ENCODE measurements around the gene PRRT3. TPM values are rescaled to one million over a fixed set of nuclear protein-coding genes. Genes with fewer than 3 reads are reported as not detected.
"Not testable (repeated sequence)": the region's sequence is repeated elsewhere in the genome, so short reads cannot be mapped to it uniquely, and the experiment has no call there.

The PRRT3 gene
- total and polyA plus RNA-seq, 2 of the 8 experiments (the other 6 are each of a cell fraction or from before 2014, with no cell fraction given), result 9.0 to 9.2 TPM

DNA sequence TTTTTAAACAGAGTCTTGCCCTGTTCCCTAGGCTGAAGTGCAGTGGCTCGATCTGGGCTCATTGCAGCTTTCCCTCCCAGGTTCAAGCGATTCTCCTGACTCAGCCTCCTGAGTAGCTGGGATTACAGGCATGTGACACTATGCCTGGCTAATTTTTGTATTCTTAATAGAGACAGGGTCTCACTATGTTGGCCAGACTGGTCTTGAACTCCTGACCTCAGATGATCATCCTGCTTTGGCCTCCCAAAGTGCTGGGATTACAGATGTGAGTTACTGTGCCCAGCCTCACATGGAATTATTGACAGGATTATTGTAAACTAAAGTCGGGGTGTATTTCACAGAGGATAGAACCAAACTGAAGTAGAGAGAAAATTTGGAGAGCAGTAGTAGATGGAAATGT is 56.5 kb downstream of the PRRT3 start:
- H2BK12ac ChIP-seq (ENCODE audit: low read depth, low read length); H4K8ac ChIP-seq (ENCODE audit: extremely low read depth, insufficient read depth, low read length); H3K4me3 ChIP-seq (ENCODE audit: extremely low read depth in 1 of 4, insufficient read depth in 2 of 4, low read depth in 3 of 4, low read length in 4 of 4); H3K4ac ChIP-seq (replicated peaks; ENCODE audit: insufficient read length, low read depth, low read length); H3K79me1 ChIP-seq (ENCODE audit: low read depth, low read length); H4K91ac ChIP-seq (replicated peaks; ENCODE audit: insufficient read length, low read length); H3K56ac ChIP-seq (replicated peaks; ENCODE audit: insufficient read length, low read depth, low read length); H2AK5ac ChIP-seq (ENCODE audit: low read depth, low read length); FAIRE-seq; H3K23me2 ChIP-seq (ENCODE audit: low read depth, low read length); H3K9ac ChIP-seq (replicated peaks in 1 of 4; ENCODE audit: extremely low read depth in 1 of 4, low read depth in 3 of 4, low read length in 3 of 4); H3K14ac ChIP-seq (ENCODE audit: insufficient read length); H2BK15ac ChIP-seq (ENCODE audit: low read length); H3K27ac ChIP-seq (ENCODE audit: low read depth, low read length); H3K4me2 ChIP-seq (ENCODE audit: insufficient read depth in 1 of 2, low read depth in 2 of 2, low read length in 2 of 2); DNase-seq (ENCODE audit: low read depth in 1 of 2, low spot score in 2 of 2); H2BK120ac ChIP-seq (replicated peaks; ENCODE audit: low read depth, low read length); H4K5ac ChIP-seq (ENCODE audit: insufficient read length, low read depth, low read length); H2BK5ac ChIP-seq (ENCODE audit: low read depth, low read length); H3K27me3 ChIP-seq (replicated peaks in 1 of 4; ENCODE audit: control insufficient read depth in 3 of 4, extremely low read depth in 1 of 4, insufficient read depth in 3 of 4, low read length in 3 of 4); H2BK20ac ChIP-seq (ENCODE audit: low read length); H3K9me3 ChIP-seq (ENCODE audit: insufficient read depth in 2 of 2, low read depth in 1 of 2, low read length in 1 of 2); H4K20me1 ChIP-seq (replicated peaks in 1 of 2; ENCODE audit: control insufficient read depth in 1 of 2, insufficient read depth in 2 of 2, low read length in 2 of 2); H3K18ac ChIP-seq (ENCODE audit: extremely low read depth, low read length); H2AFZ ChIP-seq (ENCODE audit: low read length); H3K4me1 ChIP-seq (replicated peaks in 1 of 4; ENCODE audit: control insufficient read depth in 3 of 4, insufficient read depth in 4 of 4, low read length in 3 of 4); H3K23ac ChIP-seq (ENCODE audit: insufficient read length): not testable (repeated sequence)
- H3K36me3 ChIP-seq (ENCODE audit: control insufficient read depth in 2 of 4, insufficient read depth in 4 of 4, low read length in 3 of 4), result peaks cover 8 to 16% (median 13%) of the 10 kb centered on the region in 4 experiments; a peak in 7 of 8 replicates
- ChIA-PET CTCF (ENCODE audit: partially characterized antibody) (interaction anchor here (0.8 kb wide), 1 partner anchor 10 kb away, joined by 3 read pairs; no protein-coding TSS in a partner anchor), POLR2A (ENCODE audit: partially characterized antibody) (interaction anchor here (1.0 to 1.3 kb wide), 3 partner anchors 11 to 56 kb away, joined by 3 to 5 read pairs (median 3); no protein-coding TSS in a partner anchor)
- H3K79me2 ChIP-seq (ENCODE audit: control insufficient read depth in 1 of 2, insufficient read depth in 2 of 2, low read length in 2 of 2), result peaks cover 0 to 16% of the 10 kb centered on the region in 2 experiments; a peak in 2 of 4 replicates
- 100% methylated on average over 3 of the region's 3 CpGs; no CpG with 5 or more reads in 1 of the 2 experiments for WGBS, 2 experiments (ENCODE audit: extremely low coverage in 1 of 2, insufficient coverage in 1 of 2, insufficient read length in 1 of 2, insufficient replicate concordance in 2 of 2, low coverage in 1 of 2, low lambda C conversion rate in 2 of 2, missing lambda C conversion rate in 1 of 2)

Small RNAs within 50 kb of the gene (small RNA-seq; reads per million reads assigned to genes)
- not detected for gene CYCSP10 (ENCODE audit: insufficient read depth)
- gene RNU6-882P (ENCODE audit: insufficient read depth), result not detected

Other genes starting within 250 kb of the PRRT3 start
- 4.4 and 4.8 TPM in 2 replicates for gene CPNE9, start 248.6 kb downstream of the PRRT3 start, total RNA-seq (2021; fragmentation: NEBNext Ultra II Directional; extraction: Animal tissue kit (Norgen Biotek cat#: 25700))
- gene CPNE9, start 248.6 kb downstream of the PRRT3 start, polyA plus RNA-seq (2011; rRNA removed), result 6.0 and 7.1 TPM in 2 replicates
- 21.7 and 27.7 TPM in 2 replicates for gene BRPF1, start 220.7 kb downstream of the PRRT3 start, total RNA-seq (2021; fragmentation: NEBNext Ultra II Directional; extraction: Animal tissue kit (Norgen Biotek cat#: 25700))
- gene BRPF1, start 220.7 kb downstream of the PRRT3 start, polyA plus RNA-seq (2011; rRNA removed), result 11.3 and 16.3 TPM in 2 replicates
- 29.6 and 31.2 TPM in 2 replicates for gene OGG1, start 202.5 kb downstream of the PRRT3 start, total RNA-seq (2021; fragmentation: NEBNext Ultra II Directional; extraction: Animal tissue kit (Norgen Biotek cat#: 25700))
- gene OGG1, start 202.5 kb downstream of the PRRT3 start, polyA plus RNA-seq (2011; rRNA removed), result 46.8 and 58.1 TPM in 2 replicates
- 4.8 and 4.9 TPM in 2 replicates for gene CAMK1, start 182.5 kb downstream of the PRRT3 start, total RNA-seq (2021; fragmentation: NEBNext Ultra II Directional; extraction: Animal tissue kit (Norgen Biotek cat#: 25700))
- 5.1 and 5.3 TPM in 2 replicates for gene CAMK1, start 182.5 kb downstream of the PRRT3 start, polyA plus RNA-seq (2011; rRNA removed)
- 50.3 and 55.2 TPM in 2 replicates for gene TADA3, start 159.9 kb downstream of the PRRT3 start, total RNA-seq (2021; fragmentation: NEBNext Ultra II Directional; extraction: Animal tissue kit (Norgen Biotek cat#: 25700))
- 43.4 and 51.2 TPM in 2 replicates for gene TADA3, start 159.9 kb downstream of the PRRT3 start, polyA plus RNA-seq (2011; rRNA removed)
- 153 and 154 TPM in 2 replicates for gene ARPC4, start 159.3 kb downstream of the PRRT3 start, total RNA-seq (2021; fragmentation: NEBNext Ultra II Directional; extraction: Animal tissue kit (Norgen Biotek cat#: 25700))
- gene ARPC4, start 159.3 kb downstream of the PRRT3 start, polyA plus RNA-seq (2011; rRNA removed), result 108 and 138 TPM in 2 replicates
- gene TTLL3, start 142.1 kb downstream of the PRRT3 start, total RNA-seq (2021; fragmentation: NEBNext Ultra II Directional; extraction: Animal tissue kit (Norgen Biotek cat#: 25700)), result 4.3 and 5.9 TPM in 2 replicates
- gene TTLL3, start 142.1 kb downstream of the PRRT3 start, polyA plus RNA-seq (2011; rRNA removed), result 8.9 and 11.4 TPM in 2 replicates
- gene RPUSD3, start 108.4 kb downstream of the PRRT3 start, total RNA-seq (2021; fragmentation: NEBNext Ultra II Directional; extraction: Animal tissue kit (Norgen Biotek cat#: 25700)), result 63.8 and 68.4 TPM in 2 replicates
- 154 and 164 TPM in 2 replicates for gene RPUSD3, start 108.4 kb downstream of the PRRT3 start, polyA plus RNA-seq (2011; rRNA removed)
- gene CIDEC, start 72.2 kb downstream of the PRRT3 start, total RNA-seq (2021; fragmentation: NEBNext Ultra II Directional; extraction: Animal tissue kit (Norgen Biotek cat#: 25700)), result not detected in 2 replicates
- not detected in 2 replicates for gene CIDEC, start 72.2 kb downstream of the PRRT3 start, polyA plus RNA-seq (2011; rRNA removed)
- gene JAGN1, start 61.8 kb downstream of the PRRT3 start, total RNA-seq (2021; fragmentation: NEBNext Ultra II Directional; extraction: Animal tissue kit (Norgen Biotek cat#: 25700)), result 26.8 and 26.9 TPM in 2 replicates
- gene JAGN1, start 61.8 kb downstream of the PRRT3 start, polyA plus RNA-seq (2011; rRNA removed), result 42.9 and 51.6 TPM in 2 replicates
- gene IL17RE, start 49.6 kb downstream of the PRRT3 start, total RNA-seq (2021; fragmentation: NEBNext Ultra II Directional; extraction: Animal tissue kit (Norgen Biotek cat#: 25700)), result 4.4 and 4.9 TPM in 2 replicates
- 3.4 and 3.8 TPM in 2 replicates for gene IL17RE, start 49.6 kb downstream of the PRRT3 start, polyA plus RNA-seq (2011; rRNA removed)
- 9.1 and 11.8 TPM in 2 replicates for gene IL17RC, start 35.3 kb downstream of the PRRT3 start, total RNA-seq (2021; fragmentation: NEBNext Ultra II Directional; extraction: Animal tissue kit (Norgen Biotek cat#: 25700))
- 13.0 and 15.4 TPM in 2 replicates for gene IL17RC, start 35.3 kb downstream of the PRRT3 start, polyA plus RNA-seq (2011; rRNA removed)
- 12.4 and 12.9 TPM in 2 replicates for gene CRELD1, start 18.6 kb downstream of the PRRT3 start, total RNA-seq (2021; fragmentation: NEBNext Ultra II Directional; extraction: Animal tissue kit (Norgen Biotek cat#: 25700))
- gene CRELD1, start 18.6 kb downstream of the PRRT3 start, polyA plus RNA-seq (2011; rRNA removed), result 15.1 and 19.1 TPM in 2 replicates
- gene EMC3, start 34.4 kb upstream of the PRRT3 start, total RNA-seq (2021; fragmentation: NEBNext Ultra II Directional; extraction: Animal tissue kit (Norgen Biotek cat#: 25700)), result 37.6 and 40.2 TPM in 2 replicates
- gene EMC3, start 34.4 kb upstream of the PRRT3 start, polyA plus RNA-seq (2011; rRNA removed), result 34.2 and 59.8 TPM in 2 replicates
- gene FANCD2, start 74.0 kb upstream of the PRRT3 start, total RNA-seq (2021; fragmentation: NEBNext Ultra II Directional; extraction: Animal tissue kit (Norgen Biotek cat#: 25700)), result 74.0 and 77.8 TPM in 2 replicates
- gene FANCD2, start 74.0 kb upstream of the PRRT3 start, polyA plus RNA-seq (2011; rRNA removed), result 22.8 and 33.1 TPM in 2 replicates
- gene FANCD2OS, start 155.8 kb upstream of the PRRT3 start, total RNA-seq (2021; fragmentation: NEBNext Ultra II Directional; extraction: Animal tissue kit (Norgen Biotek cat#: 25700)), result not detected in 2 replicates
- not detected in 2 replicates for gene FANCD2OS, start 155.8 kb upstream of the PRRT3 start, polyA plus RNA-seq (2011; rRNA removed)
- gene BRK1, start 163.3 kb upstream of the PRRT3 start, total RNA-seq (2021; fragmentation: NEBNext Ultra II Directional; extraction: Animal tissue kit (Norgen Biotek cat#: 25700)), result 134 and 137 TPM in 2 replicates
- 103 and 164 TPM in 2 replicates for gene BRK1, start 163.3 kb upstream of the PRRT3 start, polyA plus RNA-seq (2011; rRNA removed)
- 51.5 and 53.7 TPM in 2 replicates for gene VHL, start 189.4 kb upstream of the PRRT3 start, total RNA-seq (2021; fragmentation: NEBNext Ultra II Directional; extraction: Animal tissue kit (Norgen Biotek cat#: 25700))
- gene VHL, start 189.4 kb upstream of the PRRT3 start, polyA plus RNA-seq (2011; rRNA removed), result 14.0 and 14.5 TPM in 2 replicates
- gene IRAK2, start 212.5 kb upstream of the PRRT3 start, total RNA-seq (2021; fragmentation: NEBNext Ultra II Directional; extraction: Animal tissue kit (Norgen Biotek cat#: 25700)), result 1.3 and 1.5 TPM in 2 replicates
- gene IRAK2, start 212.5 kb upstream of the PRRT3 start, polyA plus RNA-seq (2011; rRNA removed), result 1.5 TPM in 2 replicates

Measured in H1 (cell line).